KMS-11 (cell line): ENCODE measurements around the gene NDUFB10.
A peak's percentile ranks its signal among the peaks of the same experiment; 100 is the strongest.

Source experiments
- H2AFZ ChIP-seq: fragments of 200-600 bp; sonication (generic); 2 replicates; pipeline ENCODE4 v1.6.1; 2016; ENCODE audit warnings: antibody characterized with exemption, mixed run types, low read depth
- H3K27ac ChIP-seq: fragments of 200-600 bp; sonication (generic); 2 replicates; pipeline ENCODE4 v1.6.1; 2016; ENCODE audit warnings: mild to moderate bottlenecking, mixed run types
- H3K27me3 ChIP-seq: fragments of 200-600 bp; sonication (generic); 2 replicates; pipeline ENCODE4 v1.6.1; 2017; ENCODE audit warnings: mild to moderate bottlenecking, low read depth, mixed run types, moderate library complexity; ENCODE audit not compliant: insufficient read depth
- H3K36me3 ChIP-seq: fragments of 200-600 bp; sonication (generic); 2 replicates; pipeline ENCODE4 v1.6.1; 2017; ENCODE audit warnings: mild to moderate bottlenecking, mixed run types; ENCODE audit not compliant: insufficient read depth
- H3K4me1 ChIP-seq: fragments of 200-600 bp; sonication (generic); 2 replicates; pipeline ENCODE4 v1.6.1; 2016; ENCODE audit warnings: mild to moderate bottlenecking, low read depth, mixed run types; ENCODE audit not compliant: poor library complexity, severe bottlenecking
- H3K4me2 ChIP-seq: fragments of 200-600 bp; sonication (generic); 2 replicates; pipeline ENCODE4 v1.7.0; 2016; ENCODE audit warnings: mild to moderate bottlenecking, mixed run types
- H3K4me3 ChIP-seq: fragments of 200-600 bp; sonication (generic); IDR thresholded peaks from 2 replicates; pipeline ENCODE4 v1.6.1; 2017; ENCODE audit warnings: low read depth, low read length, mixed read lengths; ENCODE audit not compliant: insufficient read depth
- H3K79me2 ChIP-seq: fragments of 200-600 bp; sonication (generic); 2 replicates; pipeline ENCODE4 v1.6.1; 2016; ENCODE audit warnings: low read depth, mixed run types; ENCODE audit not compliant: insufficient read depth
- H3K9ac ChIP-seq: fragments of 200-600 bp; sonication (generic); 2 replicates; pipeline ENCODE4 v1.6.1; 2016; ENCODE audit warnings: mild to moderate bottlenecking, mixed run types
- H4K20me1 ChIP-seq: fragments of 200-600 bp; sonication (generic); 2 replicates; pipeline ENCODE4 v1.6.1; 2016; ENCODE audit warnings: mild to moderate bottlenecking, mixed run types; ENCODE audit not compliant: insufficient read depth
- TF ChIP-seq, protein P1 (sequence below): fragments of 200-600 bp; sonication (generic); conservative IDR thresholded peaks from 2 replicates; pipeline ENCODE4 v1.6.1; 2017; ENCODE audit warnings: low read depth, mild to moderate bottlenecking, antibody characterized with exemption, low read length, moderate library complexity, mixed read lengths

The NDUFB10 gene

DNA sequence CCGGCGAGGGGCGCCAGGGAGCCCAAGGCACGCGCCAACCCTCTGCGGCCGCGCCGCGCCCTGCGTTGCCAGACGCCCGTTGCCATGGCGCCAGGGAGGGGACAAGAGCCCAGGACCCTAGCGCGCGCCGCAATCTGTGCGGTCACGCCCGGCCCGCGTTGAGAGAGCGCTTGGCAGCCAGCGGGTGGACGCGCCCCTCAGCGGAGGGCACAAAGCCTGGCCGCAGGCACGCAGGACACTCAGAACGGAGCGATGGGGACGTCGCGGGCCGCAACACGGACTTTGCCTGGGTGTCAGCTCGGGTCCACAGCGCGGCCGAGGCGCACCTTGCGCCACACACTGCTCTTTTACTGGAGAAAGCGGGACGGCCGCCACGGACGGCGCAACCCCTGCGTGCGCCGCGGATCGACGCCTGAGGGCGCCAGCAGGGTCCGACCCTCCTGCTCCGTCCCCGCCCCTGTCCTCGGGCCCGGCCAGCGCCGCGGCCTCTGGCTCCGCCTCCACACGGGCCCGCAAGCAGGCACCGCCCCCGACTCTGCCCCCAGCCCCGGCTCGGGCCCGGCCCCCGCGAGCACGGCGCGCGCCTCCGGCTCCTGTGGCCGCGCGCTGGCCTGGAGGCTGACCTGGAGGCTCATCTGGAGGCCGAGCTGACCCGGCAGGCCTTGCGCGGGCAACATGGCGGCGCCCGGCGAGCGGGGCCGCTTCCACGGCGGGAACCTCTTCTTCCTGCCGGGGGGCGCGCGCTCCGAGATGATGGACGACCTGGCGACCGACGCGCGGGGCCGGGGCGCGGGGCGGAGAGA lies 24.4 kb downstream of the NDUFB10 start, which contains the start of gene GFER:
TSS of gene GFER (plus strand) at position 650 of the 803 bp plus-strand sequence. CDS start at position 676, 26 bp downstream.
- H3K36me3 ChIP-seq: no peaks in the 10 kb centered on the region
- no peak within 1 kb of the TSS for H3K4me3 ChIP-seq
- peak within 1 kb of the TSS; percentile 55 for H2AFZ ChIP-seq
- TF ChIP-seq, protein P1, sequence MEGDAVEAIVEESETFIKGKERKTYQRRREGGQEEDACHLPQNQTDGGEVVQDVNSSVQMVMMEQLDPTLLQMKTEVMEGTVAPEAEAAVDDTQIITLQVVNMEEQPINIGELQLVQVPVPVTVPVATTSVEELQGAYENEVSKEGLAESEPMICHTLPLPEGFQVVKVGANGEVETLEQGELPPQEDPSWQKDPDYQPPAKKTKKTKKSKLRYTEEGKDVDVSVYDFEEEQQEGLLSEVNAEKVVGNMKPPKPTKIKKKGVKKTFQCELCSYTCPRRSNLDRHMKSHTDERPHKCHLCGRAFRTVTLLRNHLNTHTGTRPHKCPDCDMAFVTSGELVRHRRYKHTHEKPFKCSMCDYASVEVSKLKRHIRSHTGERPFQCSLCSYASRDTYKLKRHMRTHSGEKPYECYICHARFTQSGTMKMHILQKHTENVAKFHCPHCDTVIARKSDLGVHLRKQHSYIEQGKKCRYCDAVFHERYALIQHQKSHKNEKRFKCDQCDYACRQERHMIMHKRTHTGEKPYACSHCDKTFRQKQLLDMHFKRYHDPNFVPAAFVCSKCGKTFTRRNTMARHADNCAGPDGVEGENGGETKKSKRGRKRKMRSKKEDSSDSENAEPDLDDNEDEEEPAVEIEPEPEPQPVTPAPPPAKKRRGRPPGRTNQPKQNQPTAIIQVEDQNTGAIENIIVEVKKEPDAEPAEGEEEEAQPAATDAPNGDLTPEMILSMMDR: 0 out of 2 replicates have a peak, but pooled peaks have one; percentile 31
- H3K27ac ChIP-seq: no peak within 1 kb of the TSS
- peaks cover 5% of the 10 kb centered on the region; the same call in 1 of the 2 replicates for H3K27me3 ChIP-seq
- H3K79me2 ChIP-seq: no peaks in the 10 kb centered on the region
- peak within 1 kb of the TSS; percentile 71 for H3K9ac ChIP-seq
- peak within 1 kb of the TSS; percentile 85 for H3K4me2 ChIP-seq
- H3K4me1 ChIP-seq: peaks cover 37% of the 10 kb centered on the region
- no peaks in the 10 kb centered on the region for H4K20me1 ChIP-seq

- no peak overlapping the region for H3K27ac ChIP-seq
These were observed 25.2 kb downstream of the NDUFB10 start for GRCh38 chr16:1984347-1985225.

GRCh38 chr16:1985466-1986150 lies 26.3 kb downstream of the NDUFB10 start:
- no peak overlapping the region for H3K27ac ChIP-seq
- H3K4me3 ChIP-seq: no peak overlapping the region
- peaks cover 37% of the 10 kb centered on the region for H3K4me1 ChIP-seq
- H3K36me3 ChIP-seq: no peaks in the 10 kb centered on the region
- no peak overlapping the region for H3K9ac ChIP-seq
- no peak overlapping the region for H2AFZ ChIP-seq
- H4K20me1 ChIP-seq: no peaks in the 10 kb centered on the region
- peak overlapping the region; percentile 85 for H3K4me2 ChIP-seq
- no peaks in the 10 kb centered on the region for H3K79me2 ChIP-seq
- TF ChIP-seq, protein P1: no peak
- peaks cover 5% of the 10 kb centered on the region for H3K27me3 ChIP-seq

More at GRCh38 chr16:1984347-1985225, 25.2 kb downstream of the NDUFB10 start:
- H3K9ac ChIP-seq: peak overlapping the region; percentile 71
- no peaks in the 10 kb centered on the region for H3K36me3 ChIP-seq
- peak overlapping the region; percentile 85 for H3K4me2 ChIP-seq
- H3K27me3 ChIP-seq: peaks cover 5% of the 10 kb centered on the region; the same call in 1 of the 2 replicates
- H3K79me2 ChIP-seq: no peaks in the 10 kb centered on the region
- no peak overlapping the region for H3K4me3 ChIP-seq
- TF ChIP-seq, protein P1: no peak
- H4K20me1 ChIP-seq: no peaks in the 10 kb centered on the region
- peaks cover 37% of the 10 kb centered on the region for H3K4me1 ChIP-seq
- H2AFZ ChIP-seq: peak overlapping the region; percentile 55

DNA sequence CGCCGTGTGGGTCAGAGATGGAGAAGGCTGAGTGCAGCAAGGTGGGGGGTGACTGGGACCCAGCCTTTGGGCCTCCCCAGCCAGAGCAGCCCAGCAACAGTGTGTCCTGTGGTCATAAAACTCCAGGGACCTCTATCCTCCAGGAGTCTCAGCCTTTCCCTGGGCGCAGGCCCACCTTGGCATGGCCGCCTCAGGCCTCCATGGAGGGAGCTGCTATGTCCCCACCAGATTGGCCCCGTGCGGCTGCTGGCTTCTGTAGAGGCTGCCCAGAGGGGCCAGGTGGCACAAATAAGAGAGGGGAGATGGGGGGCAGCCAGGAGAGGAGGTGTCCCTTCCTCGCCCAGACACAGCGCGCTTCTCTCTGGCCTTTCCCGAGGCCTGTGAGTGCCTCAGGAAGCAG lies 27.9 kb downstream of the NDUFB10 start:
- H3K9ac ChIP-seq: no peak overlapping the region
- no peaks in the 10 kb centered on the region for H3K36me3 ChIP-seq
- peaks cover 31% of the 10 kb centered on the region for H3K4me1 ChIP-seq
- H3K4me3 ChIP-seq: no peak overlapping the region
- no peaks in the 10 kb centered on the region for H3K79me2 ChIP-seq
- H3K27ac ChIP-seq: no peak overlapping the region
- no peak overlapping the region for H2AFZ ChIP-seq
- peaks cover 10% of the 10 kb centered on the region for H3K27me3 ChIP-seq
- TF ChIP-seq, protein P1: no peak
- no peak overlapping the region for H3K4me2 ChIP-seq
- H4K20me1 ChIP-seq: no peaks in the 10 kb centered on the region
